Right atrium auricular region (tissue), 2 donors: ENCODE data around the gene RXYLT1. TPM values are rescaled to one million over a fixed set of nuclear protein-coding genes. Genes with fewer than 3 reads are reported as not detected.
"Not testable (repeated sequence)": the region's sequence is repeated elsewhere in the genome, so short reads cannot be mapped to it uniquely, and the experiment has no call there.

Experiments used
- DNase-seq: peaks from one replicate; pipeline ENCODE4 v3.0.0-alpha.2; 2019; ENCODE audit warnings: low spot score
- H3K27ac ChIP-seq, 2 donors: fragments of 200-600 bp; sonication (generic); 1 replicate in 1 of 2; 2 replicates in 1 of 2; pipeline ENCODE4 v1.5.1; 2016 to 2019
- H3K27me3 ChIP-seq, 2 donors: fragments of 200-600 bp; sonication (generic); one replicate each; pipeline versions ENCODE4 v1.5.1 to v1.6.0; 2017 to 2019
- H3K36me3 ChIP-seq: fragments of 200-600 bp; sonication (generic); one replicate; pipeline ENCODE4 v1.5.1; 2016
- H3K4me1 ChIP-seq, 2 donors: fragments of 200-600 bp; sonication (generic); one replicate each; pipeline versions ENCODE4 v1.5.1 to v1.6.0; 2017 to 2019
- H3K4me3 ChIP-seq, 2 donors: fragments of 200-600 bp; sonication (generic); 1 replicate in 1 of 2; 2 replicates in 1 of 2; pipeline ENCODE4 v1.5.1; 2017 to 2019; ENCODE audit warnings: mild to moderate bottlenecking in 1 of 2, moderate library complexity in 1 of 2
- H3K9me3 ChIP-seq, 2 donors: fragments of 200-600 bp; sonication (generic); one replicate each; pipeline ENCODE4 v1.5.1; 2019
- total RNA-seq, 2 donors: library from RNA; depleted of rRNA; stranded (reverse); fragments of >200 nt; gene quantifications; one replicate each; pipeline ENCODE4 v1.1.0, GENCODE V29; 2016
- TF ChIP-seq, protein P1 (sequence below), 2 donors: fragments of 200-600 bp; sonication (generic); IDR thresholded peaks; one replicate each; pipeline ENCODE4 v1.5.1; 2019; ENCODE audit warnings: antibody characterized with exemption in 2 of 2

The RXYLT1 gene
- total RNA-seq, 2 donors from 2014 or later = 18.7 to 21.7 TPM

DNA sequence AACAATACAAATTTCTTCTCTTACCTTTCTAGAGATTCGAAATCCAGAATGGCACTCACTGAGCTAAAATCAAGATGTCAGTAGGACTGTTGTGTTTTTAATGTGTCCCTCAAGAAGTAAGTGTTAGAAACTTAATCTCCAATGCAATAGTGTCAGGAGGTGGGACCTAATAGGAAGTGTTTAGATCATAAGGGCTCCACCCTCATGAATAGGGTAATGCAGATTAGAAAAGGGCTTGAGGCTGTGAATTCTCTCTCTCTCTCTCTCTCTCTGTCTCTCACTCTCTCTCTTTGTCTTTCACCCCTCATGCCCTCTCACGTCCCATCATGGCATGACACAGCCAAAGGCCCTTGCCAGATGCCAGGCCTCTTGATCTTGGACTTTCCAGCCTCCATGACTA lies 49.2 kb downstream of the RXYLT1 start:
- H3K27me3 ChIP-seq = no peaks in the 10 kb centered on the region
- H3K27ac ChIP-seq = no peak overlapping the region
- H3K9me3 ChIP-seq = no peaks in the 10 kb centered on the region
- DNase-seq = no peak
- TF ChIP-seq, protein P1, sequence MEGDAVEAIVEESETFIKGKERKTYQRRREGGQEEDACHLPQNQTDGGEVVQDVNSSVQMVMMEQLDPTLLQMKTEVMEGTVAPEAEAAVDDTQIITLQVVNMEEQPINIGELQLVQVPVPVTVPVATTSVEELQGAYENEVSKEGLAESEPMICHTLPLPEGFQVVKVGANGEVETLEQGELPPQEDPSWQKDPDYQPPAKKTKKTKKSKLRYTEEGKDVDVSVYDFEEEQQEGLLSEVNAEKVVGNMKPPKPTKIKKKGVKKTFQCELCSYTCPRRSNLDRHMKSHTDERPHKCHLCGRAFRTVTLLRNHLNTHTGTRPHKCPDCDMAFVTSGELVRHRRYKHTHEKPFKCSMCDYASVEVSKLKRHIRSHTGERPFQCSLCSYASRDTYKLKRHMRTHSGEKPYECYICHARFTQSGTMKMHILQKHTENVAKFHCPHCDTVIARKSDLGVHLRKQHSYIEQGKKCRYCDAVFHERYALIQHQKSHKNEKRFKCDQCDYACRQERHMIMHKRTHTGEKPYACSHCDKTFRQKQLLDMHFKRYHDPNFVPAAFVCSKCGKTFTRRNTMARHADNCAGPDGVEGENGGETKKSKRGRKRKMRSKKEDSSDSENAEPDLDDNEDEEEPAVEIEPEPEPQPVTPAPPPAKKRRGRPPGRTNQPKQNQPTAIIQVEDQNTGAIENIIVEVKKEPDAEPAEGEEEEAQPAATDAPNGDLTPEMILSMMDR (IDR thresholded peaks at IDR 0.05) = no peak
- no peak overlapping the region for H3K4me3 ChIP-seq
- no peaks in the 10 kb centered on the region for H3K36me3 ChIP-seq
- no peaks in the 10 kb centered on the region for H3K4me1 ChIP-seq

- no peaks in the 10 kb centered on the region for H3K9me3 ChIP-seq
- no peaks in the 10 kb centered on the region for H3K36me3 ChIP-seq
- no peaks in the 10 kb centered on the region for H3K27me3 ChIP-seq
- H3K4me1 ChIP-seq = no peaks in the 10 kb centered on the region
- TF ChIP-seq, protein P1 (IDR thresholded peaks at IDR 0.05) = no peak
- H3K4me3 ChIP-seq = no peak overlapping the region
- DNase-seq = no peak
- no peak overlapping the region for H3K27ac ChIP-seq
Observed at GRCh38 chr12:63836046-63836445, 56.3 kb downstream of the RXYLT1 start.

- DNase-seq = no peak
- H3K36me3 ChIP-seq = no peaks in the 10 kb centered on the region
- TF ChIP-seq, protein P1 (IDR thresholded peaks at IDR 0.05) = no peak
- H3K9me3 ChIP-seq = no peaks in the 10 kb centered on the region
- no peaks in the 10 kb centered on the region for H3K27me3 ChIP-seq
- no peak overlapping the region for H3K27ac ChIP-seq
- H3K4me3 ChIP-seq = no peak overlapping the region
- H3K4me1 ChIP-seq = no peaks in the 10 kb centered on the region
Observed at GRCh38 chr12:63836936-63837335, 57.2 kb downstream of the RXYLT1 start.

DNA sequence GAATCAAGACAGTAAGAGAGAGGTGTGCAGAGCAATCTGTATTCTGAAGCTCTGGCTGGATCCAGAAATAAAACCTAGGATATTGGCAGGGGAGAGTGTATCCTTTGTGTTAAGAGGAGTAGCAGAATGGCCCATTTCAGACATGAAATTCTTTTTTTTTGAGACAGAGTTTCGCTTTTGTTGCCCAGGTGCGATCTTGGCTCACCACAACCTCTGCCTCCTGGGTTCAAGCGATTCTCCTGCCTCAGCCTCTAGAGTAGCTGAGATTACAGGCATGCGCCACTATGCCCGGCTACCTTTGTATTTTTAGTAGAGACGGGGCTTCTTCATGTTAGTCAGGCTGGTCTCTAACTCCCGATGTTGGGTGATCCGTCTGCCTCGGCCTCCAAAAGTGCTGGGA lies 58.7 kb downstream of the RXYLT1 start:
- no peak for DNase-seq
- no peak overlapping the region for H3K4me3 ChIP-seq
- H3K9me3 ChIP-seq = no peaks in the 10 kb centered on the region
- no peaks in the 10 kb centered on the region for H3K27me3 ChIP-seq
- H3K27ac ChIP-seq = no peak overlapping the region
- TF ChIP-seq, protein P1 (IDR thresholded peaks at IDR 0.05) = no peak
- no peaks in the 10 kb centered on the region for H3K4me1 ChIP-seq
- no peaks in the 10 kb centered on the region for H3K36me3 ChIP-seq

- DNase-seq = no peak
- TF ChIP-seq, protein P1 (IDR thresholded peaks at IDR 0.05) = no peak
- H3K4me3 ChIP-seq = no peak overlapping the region
- no peaks in the 10 kb centered on the region for H3K27me3 ChIP-seq
- no peaks in the 10 kb centered on the region for H3K36me3 ChIP-seq
- peaks cover 0 to 12% of the 10 kb centered on the region in 2 donors for H3K4me1 ChIP-seq
- H3K9me3 ChIP-seq = no peaks in the 10 kb centered on the region
- H3K27ac ChIP-seq = no peak overlapping the region
Observed at GRCh38 chr12:63841011-63841410, 61.3 kb downstream of the RXYLT1 start.

- no peak overlapping the region for H3K4me3 ChIP-seq
- H3K4me1 ChIP-seq = peaks cover 0 to 18% of the 10 kb centered on the region in 2 donors
- H3K27me3 ChIP-seq = no peaks in the 10 kb centered on the region
- TF ChIP-seq, protein P1 (IDR thresholded peaks at IDR 0.05) = no peak
- H3K27ac ChIP-seq = no peak overlapping the region
- H3K9me3 ChIP-seq = no peaks in the 10 kb centered on the region
- no peak for DNase-seq
- H3K36me3 ChIP-seq = no peaks in the 10 kb centered on the region
Observed at GRCh38 chr12:63841571-63841970, 61.9 kb downstream of the RXYLT1 start.

GRCh38 chr12:63842750-63843149 lies 63.0 kb downstream of the RXYLT1 start:
- Histone ChIP-seq H3K4me3 (peak overlapping the region in 1 of 2 donors; percentile 86), H3K4me1 (peaks cover 0 to 20% of the 10 kb centered on the region in 2 donors)
- H3K27ac ChIP-seq, DNase-seq, H3K9me3 ChIP-seq, H3K36me3 ChIP-seq, H3K27me3 ChIP-seq: not testable (repeated sequence)
